BJ (cell line): Measurements from ENCODE around the gene GPR33. TPM values are rescaled to one million over a fixed set of nuclear protein-coding genes. Genes with fewer than 3 reads are reported as not detected.

Source experiments
- CTCF ChIA-PET: fragments of 350-600 bp; formaldehyde crosslinking; extraction: SDS; loops from one replicate; lab custom pipeline; 2021; ENCODE audit warnings: antibody characterized with exemption, inconsistent platforms; lab: Yijun Ruan, JAX
- POLR2A ChIA-PET: fragments of 300-600 bp; sonication (Branson Sonifier 250); formaldehyde crosslinking; extraction: SDS; loops from one replicate; lab custom pipeline; 2021; ENCODE audit warnings: antibody characterized with exemption; lab: Charles Lee
- DNase-seq: peaks from one replicate; pipeline ENCODE4 v3.0.0-alpha.2; 2011; ENCODE audit warnings: low read depth
- H3K27me3 ChIP-seq: 2 replicates; pipeline ENCODE4 v1.6.0; 2011; ENCODE audit warnings: low read length; ENCODE audit not compliant: control insufficient read depth, insufficient read depth
- H3K36me3 ChIP-seq: 2 replicates; pipeline ENCODE4 v1.5.1; 2011; ENCODE audit warnings: low read length; ENCODE audit not compliant: control insufficient read depth, insufficient read depth
- H3K4me3 ChIP-seq: 2 replicates; pipeline ENCODE4 v1.5.1; 2011; ENCODE audit warnings: low read depth, mild to moderate bottlenecking, control low read depth, low read length
- polyA plus RNA-seq: library from polyadenylated mRNA; depleted of rRNA; stranded (reverse); fragments of >200 nt; gene quantifications from 2 replicates; pipeline ENCODE4 v1.2.3, GENCODE V29; 2011
- TF ChIP-seq, protein P1 (sequence below): IDR thresholded peaks from 2 replicates; pipeline ENCODE4 v1.5.1; 2011; ENCODE audit warnings: low read depth, mild to moderate bottlenecking, control low read depth, inconsistent platforms, low read length, moderate library complexity; ENCODE audit not compliant: insufficient read depth

The GPR33 gene
- polyA plus RNA-seq, 1 experiment = not detected

DNA sequence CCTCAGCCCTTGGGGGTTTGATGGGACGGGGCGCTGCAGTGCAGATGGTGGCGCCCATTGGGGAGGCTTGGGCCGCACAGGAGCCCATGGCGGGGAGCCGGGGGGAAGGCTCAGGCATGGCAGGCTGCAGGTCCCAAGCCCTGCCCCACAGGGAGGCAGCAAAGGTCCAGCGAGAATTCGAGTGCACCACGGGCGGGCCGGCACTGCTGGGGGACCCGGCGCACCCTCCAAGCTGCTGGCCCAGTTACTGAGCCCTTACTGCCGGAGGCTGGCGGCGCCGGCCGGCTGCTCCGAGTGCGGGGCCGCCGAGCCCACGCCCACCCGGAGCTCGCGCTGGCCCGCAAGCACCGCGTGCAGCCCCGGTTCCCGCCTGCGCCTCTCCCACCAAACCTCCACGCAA is 39.2 kb upstream of the GPR33 start:
- DNase-seq = no peak
- no peaks in the 10 kb centered on the region for H3K36me3 ChIP-seq
- no peak overlapping the region for H3K4me3 ChIP-seq
- no peaks in the 10 kb centered on the region; the same call in 1 of the 2 replicates for H3K27me3 ChIP-seq
- CTCF ChIA-PET = no interaction called here
- POLR2A ChIA-PET = no interaction called here
- TF ChIP-seq, protein P1, sequence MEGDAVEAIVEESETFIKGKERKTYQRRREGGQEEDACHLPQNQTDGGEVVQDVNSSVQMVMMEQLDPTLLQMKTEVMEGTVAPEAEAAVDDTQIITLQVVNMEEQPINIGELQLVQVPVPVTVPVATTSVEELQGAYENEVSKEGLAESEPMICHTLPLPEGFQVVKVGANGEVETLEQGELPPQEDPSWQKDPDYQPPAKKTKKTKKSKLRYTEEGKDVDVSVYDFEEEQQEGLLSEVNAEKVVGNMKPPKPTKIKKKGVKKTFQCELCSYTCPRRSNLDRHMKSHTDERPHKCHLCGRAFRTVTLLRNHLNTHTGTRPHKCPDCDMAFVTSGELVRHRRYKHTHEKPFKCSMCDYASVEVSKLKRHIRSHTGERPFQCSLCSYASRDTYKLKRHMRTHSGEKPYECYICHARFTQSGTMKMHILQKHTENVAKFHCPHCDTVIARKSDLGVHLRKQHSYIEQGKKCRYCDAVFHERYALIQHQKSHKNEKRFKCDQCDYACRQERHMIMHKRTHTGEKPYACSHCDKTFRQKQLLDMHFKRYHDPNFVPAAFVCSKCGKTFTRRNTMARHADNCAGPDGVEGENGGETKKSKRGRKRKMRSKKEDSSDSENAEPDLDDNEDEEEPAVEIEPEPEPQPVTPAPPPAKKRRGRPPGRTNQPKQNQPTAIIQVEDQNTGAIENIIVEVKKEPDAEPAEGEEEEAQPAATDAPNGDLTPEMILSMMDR = no peak

DNA sequence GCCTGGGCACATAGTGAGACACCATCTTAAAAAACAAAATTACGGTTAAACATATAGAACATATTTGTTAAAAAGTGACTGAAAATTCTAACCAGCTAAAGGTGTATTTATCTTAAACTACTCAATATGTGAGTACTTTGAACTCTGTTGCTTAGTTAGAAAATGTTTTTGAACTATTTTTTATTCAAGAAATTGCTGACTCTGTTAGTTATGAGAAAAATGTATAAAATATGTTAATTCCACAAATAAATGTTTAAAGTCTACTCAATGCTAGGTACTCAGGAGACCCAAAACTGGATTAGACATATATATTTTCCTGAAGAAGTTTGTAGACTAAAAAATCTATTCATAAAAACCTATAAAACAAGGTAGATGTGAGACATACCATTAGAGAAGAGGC is 23.0 kb upstream of the GPR33 start:
- no peak for DNase-seq
- CTCF ChIA-PET = interaction anchor here (0.9 to 2.3 kb wide), 11 partner anchors 10 to 962 kb away, joined by 3 to 8 read pairs (median 5); no protein-coding TSS in a partner anchor
- no peak overlapping the region for H3K4me3 ChIP-seq
- H3K36me3 ChIP-seq = no peaks in the 10 kb centered on the region
- POLR2A ChIA-PET = no interaction called here
- TF ChIP-seq, protein P1 = no peak
- no peaks in the 10 kb centered on the region; the same call in 1 of the 2 replicates for H3K27me3 ChIP-seq

DNA sequence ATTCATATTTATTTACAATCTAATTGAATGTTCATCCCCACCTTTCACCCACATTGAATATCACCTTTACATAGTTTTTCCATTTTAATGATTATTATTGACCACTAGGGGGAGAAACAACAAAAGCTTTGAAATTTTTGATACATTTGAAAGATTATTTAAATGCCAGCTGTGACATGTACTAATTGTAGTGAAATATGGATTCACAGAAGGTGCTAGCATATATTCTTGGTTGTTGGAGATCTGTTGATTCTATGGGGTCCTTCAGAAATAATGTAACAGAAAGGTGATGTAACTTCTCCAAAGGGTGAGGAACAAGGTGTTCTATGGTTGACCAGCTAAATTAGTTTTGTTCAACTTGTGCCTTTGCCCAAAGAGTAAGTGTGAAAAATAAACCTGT is 22.4 kb upstream of the GPR33 start:
- TF ChIP-seq, protein P1 = peak; percentile 45
- POLR2A ChIA-PET = no interaction called here
- no peaks in the 10 kb centered on the region; the same call in 1 of the 2 replicates for H3K27me3 ChIP-seq
- DNase-seq = no peak
- CTCF ChIA-PET = interaction anchor here (0.8 to 2.3 kb wide), 14 partner anchors 8 to 962 kb away, joined by 3 to 8 read pairs (median 4); no protein-coding TSS in a partner anchor
- no peak overlapping the region for H3K4me3 ChIP-seq
- no peaks in the 10 kb centered on the region for H3K36me3 ChIP-seq

DNA sequence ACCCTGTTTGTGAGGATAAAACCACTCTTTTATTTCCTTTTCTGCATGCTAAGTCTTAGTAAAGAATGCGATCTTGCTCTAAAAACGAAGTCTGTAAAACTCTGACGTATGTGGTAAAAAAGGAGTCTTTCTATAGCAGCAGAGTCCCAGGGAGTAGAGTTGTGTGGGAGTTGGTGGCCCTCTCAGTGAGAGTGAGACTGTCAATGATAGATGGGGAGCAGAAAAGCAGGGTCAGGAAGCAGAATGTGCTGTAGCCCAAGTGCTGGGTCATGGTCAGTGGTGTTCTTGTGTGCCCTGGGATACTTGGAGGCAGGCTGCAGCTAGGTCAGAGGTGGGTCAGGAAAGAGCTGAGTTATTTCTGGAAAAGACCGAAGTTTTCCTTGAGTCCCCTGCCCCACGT is 20.3 kb upstream of the GPR33 start:
- ChIA-PET CTCF (no interaction called here), POLR2A (no interaction called here)
- no peak for DNase-seq
- Histone ChIP-seq H3K4me3 (no peak overlapping the region), H3K36me3 (no peaks in the 10 kb centered on the region), H3K27me3 (no peaks in the 10 kb centered on the region; the same call in 1 of the 2 replicates)
- TF ChIP-seq, protein P1 = no peak

DNA sequence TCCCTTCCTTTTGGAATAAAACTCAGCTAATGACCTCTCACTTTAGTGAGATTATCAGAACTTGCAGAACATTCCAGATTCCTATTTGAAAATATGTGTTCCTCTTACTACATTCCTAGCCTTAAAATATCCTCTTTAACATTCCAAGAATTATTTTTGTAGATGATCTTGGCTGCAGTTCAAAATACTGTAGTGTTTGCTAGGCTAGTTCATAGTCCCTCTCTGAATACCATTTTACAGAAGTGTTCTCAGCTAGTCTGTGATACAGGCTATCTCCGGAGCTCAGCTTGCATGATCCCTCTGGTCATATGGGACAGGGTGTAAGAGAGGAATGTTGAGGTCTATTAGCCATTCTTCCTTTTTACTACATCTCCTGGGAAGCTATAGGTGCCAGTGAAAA is 17.6 kb upstream of the GPR33 start:
- Histone ChIP-seq H3K4me3 (no peak overlapping the region), H3K36me3 (no peaks in the 10 kb centered on the region), H3K27me3 (no peaks in the 10 kb centered on the region; the same call in 1 of the 2 replicates)
- TF ChIP-seq, protein P1 = no peak
- ChIA-PET POLR2A (interaction anchor here (1.1 kb wide), 1 partner anchor 571 kb away, joined by 3 read pairs; the partner anchor contains the start of gene ARHGAP5), CTCF (interaction anchor here (0.6 to 2.4 kb wide), 7 partner anchors 9 to 966 kb away, joined by 3 to 8 read pairs (median 3); no protein-coding TSS in a partner anchor)
- peak; percentile 38 for DNase-seq
